Hepatocyte (in vitro differentiated cells): ENCODE results near the gene CHST3. TPM values are rescaled to one million over a fixed set of nuclear protein-coding genes. Genes with fewer than 3 reads are reported as not detected.

ENCODE experiments used
- DNase-seq: peaks from one replicate; pipeline ENCODE4 v3.0.0-alpha.2; 2016; ENCODE audit warnings: low spot score
- H2AFZ ChIP-seq: fragments of 200-600 bp; sonication (generic); 2 replicates; pipeline ENCODE4 v1.6.0; 2016; ENCODE audit warnings: antibody characterized with exemption, mild to moderate bottlenecking
- H3K27ac ChIP-seq: fragments of 200-600 bp; sonication (generic); 2 replicates; pipeline ENCODE4 v1.5.1; 2016; ENCODE audit warnings: mild to moderate bottlenecking
- H3K27me3 ChIP-seq: fragments of 200-600 bp; sonication (generic); 2 replicates; pipeline ENCODE4 v1.6.1; 2016
- H3K36me3 ChIP-seq: fragments of 200-600 bp; sonication (generic); replicated peaks from 2 replicates; pipeline ENCODE4 v1.5.1; 2016; ENCODE audit warnings: low read depth; ENCODE audit not compliant: insufficient read depth
- H3K4me1 ChIP-seq: fragments of 200-600 bp; sonication (generic); 2 replicates; pipeline ENCODE4 v1.5.1; 2016; ENCODE audit warnings: mild to moderate bottlenecking, moderate library complexity; ENCODE audit not compliant: insufficient read depth
- H3K4me2 ChIP-seq: fragments of 200-600 bp; sonication (generic); 2 replicates; pipeline ENCODE4 v1.6.0; 2016
- H3K4me3 ChIP-seq: fragments of 200-600 bp; sonication (generic); 2 replicates; pipeline ENCODE4 v1.5.1; 2016; ENCODE audit warnings: mild to moderate bottlenecking
- H3K79me2 ChIP-seq: fragments of 200-600 bp; sonication (generic); 2 replicates; pipeline ENCODE4 v1.6.0; 2017; ENCODE audit warnings: mild to moderate bottlenecking
- H3K9me2 ChIP-seq: fragments of 200-600 bp; sonication (generic); replicated peaks from 2 replicates; pipeline ENCODE4 v1.6.0; 2017; ENCODE audit warnings: mild to moderate bottlenecking; ENCODE audit not compliant: insufficient read depth
- H3K9me3 ChIP-seq: fragments of 200-600 bp; sonication (generic); 2 replicates; pipeline ENCODE4 v1.5.1; 2016; ENCODE audit warnings: low read depth, mild to moderate bottlenecking
- H4K20me1 ChIP-seq: fragments of 200-600 bp; sonication (generic); 2 replicates; pipeline ENCODE4 v1.6.0; 2016; ENCODE audit warnings: mild to moderate bottlenecking; ENCODE audit not compliant: insufficient read depth, poor library complexity, severe bottlenecking
- EZH2 ChIP-seq: fragments of 200-600 bp; sonication (generic); IDR thresholded peaks from 2 replicates; pipeline ENCODE4 v1.6.1; 2016; ENCODE audit warnings: antibody characterized with exemption, mild to moderate bottlenecking, borderline replicate concordance
- EZH2phosphoT487 ChIP-seq: fragments of 200-600 bp; sonication (generic); IDR thresholded peaks from one replicate; pipeline ENCODE4 v1.6.1; 2018; ENCODE audit warnings: antibody characterized with exemption, mild to moderate bottlenecking, low read depth, moderate library complexity; ENCODE audit not compliant: unreplicated experiment, severe bottlenecking
- WGBS: methylation state at CpG from one replicate; pipeline ENCODE4 v1.1.6; 2016; ENCODE audit warnings: low lambda C conversion rate; ENCODE audit errors: missing lambda C conversion rate; 5-methylcytosine and 5-hydroxymethylcytosine counted together
- polyA plus RNA-seq: library from polyadenylated mRNA; unstranded; fragments of >200 nt; fragmentation: Nextera tagmentation; extraction: Ambion mirVana; gene quantifications from 2 replicates; pipeline ENCODE4 v1.2.1, GENCODE V29; 2016
- total RNA-seq: library from RNA; depleted of rRNA; stranded (reverse); fragments of >200 nt; gene quantifications from 2 replicates; pipeline ENCODE4 v1.2.3, GENCODE V29; 2014
- TF ChIP-seq, protein P1 (sequence below): fragments of 200-600 bp; sonication (generic); IDR thresholded peaks from 2 replicates; pipeline ENCODE4 v1.5.1; 2016; ENCODE audit warnings: antibody characterized with exemption, mild to moderate bottlenecking; ENCODE audit not compliant: poor library complexity

Gene CHST3
- total and polyA plus RNA-seq, 2 experiments from 2014 or later: 6.8 to 14.1 TPM

- Histone ChIP-seq H4K20me1 (no peaks in the 10 kb centered on the region), H3K27ac (no peak overlapping the region), H3K9me3 (no peaks in the 10 kb centered on the region), H3K9me2 (no peaks in the 10 kb centered on the region), H3K79me2 (no peaks in the 10 kb centered on the region), H3K36me3 (no peaks in the 10 kb centered on the region), H3K4me3 (no peak overlapping the region), H3K4me1 (no peaks in the 10 kb centered on the region), H3K27me3 (no peaks in the 10 kb centered on the region), H2AFZ (no peak overlapping the region), H3K4me2 (no peak overlapping the region)
- DNase-seq: no peak
- 97% methylated on average over 26 of the region's 26 CpGs for WGBS
- TF ChIP-seq EZH2phosphoT487 (no peak), EZH2 (no peak)
- TF ChIP-seq, protein P1, sequence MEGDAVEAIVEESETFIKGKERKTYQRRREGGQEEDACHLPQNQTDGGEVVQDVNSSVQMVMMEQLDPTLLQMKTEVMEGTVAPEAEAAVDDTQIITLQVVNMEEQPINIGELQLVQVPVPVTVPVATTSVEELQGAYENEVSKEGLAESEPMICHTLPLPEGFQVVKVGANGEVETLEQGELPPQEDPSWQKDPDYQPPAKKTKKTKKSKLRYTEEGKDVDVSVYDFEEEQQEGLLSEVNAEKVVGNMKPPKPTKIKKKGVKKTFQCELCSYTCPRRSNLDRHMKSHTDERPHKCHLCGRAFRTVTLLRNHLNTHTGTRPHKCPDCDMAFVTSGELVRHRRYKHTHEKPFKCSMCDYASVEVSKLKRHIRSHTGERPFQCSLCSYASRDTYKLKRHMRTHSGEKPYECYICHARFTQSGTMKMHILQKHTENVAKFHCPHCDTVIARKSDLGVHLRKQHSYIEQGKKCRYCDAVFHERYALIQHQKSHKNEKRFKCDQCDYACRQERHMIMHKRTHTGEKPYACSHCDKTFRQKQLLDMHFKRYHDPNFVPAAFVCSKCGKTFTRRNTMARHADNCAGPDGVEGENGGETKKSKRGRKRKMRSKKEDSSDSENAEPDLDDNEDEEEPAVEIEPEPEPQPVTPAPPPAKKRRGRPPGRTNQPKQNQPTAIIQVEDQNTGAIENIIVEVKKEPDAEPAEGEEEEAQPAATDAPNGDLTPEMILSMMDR: no peak
Measured at GRCh38 chr10:71939861-71940474, 24.2 kb upstream of the CHST3 start.

GRCh38 chr10:71940752-71941151 lies 23.4 kb upstream of the CHST3 start:
- no peak for DNase-seq
- Histone ChIP-seq H3K9me2 (no peaks in the 10 kb centered on the region), H3K27me3 (no peaks in the 10 kb centered on the region), H3K4me3 (no peak overlapping the region), H3K4me1 (no peaks in the 10 kb centered on the region), H3K4me2 (no peak overlapping the region), H3K79me2 (no peaks in the 10 kb centered on the region), H3K27ac (no peak overlapping the region), H2AFZ (no peak overlapping the region), H3K36me3 (no peaks in the 10 kb centered on the region), H4K20me1 (no peaks in the 10 kb centered on the region), H3K9me3 (no peaks in the 10 kb centered on the region)
- TF ChIP-seq EZH2: no peak
- no peak for TF ChIP-seq EZH2phosphoT487
- TF ChIP-seq, protein P1: no peak
- 84% methylated on average over 4 of the region's 4 CpGs for WGBS

DNA sequence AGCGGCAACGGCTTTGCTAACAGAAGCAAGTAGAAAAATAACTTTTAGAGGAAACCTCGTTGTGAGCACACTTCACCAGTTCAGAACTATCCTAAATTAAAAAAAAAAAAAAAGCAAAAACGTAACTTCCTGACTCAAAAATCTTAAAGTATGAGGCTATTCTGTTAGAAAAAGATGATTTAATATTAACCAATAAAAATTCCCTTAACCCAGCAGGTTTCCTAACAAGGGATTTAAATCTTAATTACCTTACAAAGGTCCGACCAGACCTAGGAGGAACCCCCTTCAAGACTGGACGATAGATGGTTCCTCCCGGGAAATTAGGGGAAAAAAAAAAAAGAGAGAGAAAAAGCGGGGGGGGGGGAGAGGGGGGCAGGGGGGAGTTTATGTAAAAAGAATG lies 22.9 kb upstream of the CHST3 start:
- H3K36me3 ChIP-seq: no peaks in the 10 kb centered on the region
- H3K4me1 ChIP-seq: no peaks in the 10 kb centered on the region
- H3K27me3 ChIP-seq: no peaks in the 10 kb centered on the region
- H4K20me1 ChIP-seq: no peaks in the 10 kb centered on the region
- no peak overlapping the region for H3K4me3 ChIP-seq
- no peaks in the 10 kb centered on the region for H3K79me2 ChIP-seq
- DNase-seq: no peak
- H3K9me3 ChIP-seq: peaks cover under 1% of the 10 kb centered on the region
- H3K9me2 ChIP-seq: no peaks in the 10 kb centered on the region
- no peak for TF ChIP-seq EZH2
- TF ChIP-seq, protein P1: no peak
- 88% methylated on average over 7 of the region's 8 CpGs for WGBS
- H2AFZ ChIP-seq: no peak overlapping the region
- H3K4me2 ChIP-seq: no peak overlapping the region
- H3K27ac ChIP-seq: no peak overlapping the region
